Upper lobe of right lung (tissue), 1 donor: ENCODE measurements around the gene RBPJ. TPM values are rescaled to one million over a fixed set of nuclear protein-coding genes. Genes with fewer than 3 reads are reported as not detected.

ENCODE experiments used
- ATAC-seq: fragments of 200-7000 bp; cut with Tn5 transposase; one replicate; pipeline ENCODE4 v1.9.1; 2020; ENCODE audit warnings: mild to moderate bottlenecking, moderate library complexity
- DNase-seq: peaks from one replicate; pipeline ENCODE4 v3.0.0-alpha.2; 2020
- H3K27ac ChIP-seq: fragments of 200-600 bp; one replicate; pipeline ENCODE4 v1.8.0; 2022
- H3K27me3 ChIP-seq: fragments of 200-600 bp; one replicate; pipeline ENCODE4 v1.8.0; 2022; ENCODE audit warnings: mild to moderate bottlenecking
- H3K36me3 ChIP-seq: fragments of 200-600 bp; one replicate; pipeline ENCODE4 v1.8.0; 2022
- H3K4me1 ChIP-seq: fragments of 200-600 bp; one replicate; pipeline ENCODE4 v1.8.0; 2022
- H3K4me3 ChIP-seq: fragments of 200-600 bp; one replicate; pipeline ENCODE4 v1.8.0; 2022; ENCODE audit warnings: mild to moderate bottlenecking
- H3K9me3 ChIP-seq: fragments of 200-600 bp; one replicate; pipeline ENCODE4 v1.8.0; 2022
- intact Hi-C: fragments of 100-400 bp; cut with DNase I; formaldehyde crosslinking; loops from one replicate; pipeline ENCODE4 v1.11.0; 2022
- total RNA-seq: library from RNA; stranded (reverse); fragmentation: NEBNext Ultra II Directional; extraction: Animal tissue kit (Norgen Biotek cat#: 25700); gene quantifications from one replicate; pipeline ENCODE4 v1.2.1, GENCODE V29; 2021
- TF ChIP-seq, protein P1 (sequence below): fragments of 200-600 bp; IDR thresholded peaks from one replicate; pipeline ENCODE4 v1.8.0; 2022; ENCODE audit warnings: antibody characterized with exemption
- donor health status: DM: no; HTN: yes; CAD: no; lungs with severe emphysema.

RBPJ gene
- total RNA-seq, 1 donor from 2014 or later, result 86.2 TPM

DNA sequence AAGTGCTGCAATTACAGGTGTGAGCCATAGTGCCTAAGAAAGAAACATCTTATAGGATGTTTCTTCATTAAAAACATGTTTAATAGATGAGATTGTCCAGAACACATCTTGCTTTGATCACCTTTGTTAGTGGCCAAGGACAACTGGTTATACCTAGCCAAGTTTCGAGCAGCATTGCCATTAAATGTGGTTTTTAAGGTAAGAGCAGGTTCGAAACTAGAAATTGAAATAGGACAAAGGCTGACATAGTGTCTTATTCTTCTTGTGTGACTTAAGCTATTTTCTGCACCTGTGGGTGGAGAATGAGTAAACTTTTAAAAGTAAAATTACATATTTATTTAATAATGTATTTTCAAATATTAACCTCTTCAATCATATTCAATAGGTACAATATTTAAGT lies 59.0 kb downstream of the RBPJ start:
- Histone ChIP-seq H3K9me3 (no peaks in the 10 kb centered on the region), H3K4me3 (no peak overlapping the region), H3K27me3 (no peaks in the 10 kb centered on the region), H3K27ac (no peak overlapping the region), H3K36me3 (no peaks in the 10 kb centered on the region), H3K4me1 (peaks cover 23% of the 10 kb centered on the region)
- DNase-seq, result no peak
- intact Hi-C loops, result no loop called here
- ATAC-seq, result no peak
- TF ChIP-seq, protein P1, sequence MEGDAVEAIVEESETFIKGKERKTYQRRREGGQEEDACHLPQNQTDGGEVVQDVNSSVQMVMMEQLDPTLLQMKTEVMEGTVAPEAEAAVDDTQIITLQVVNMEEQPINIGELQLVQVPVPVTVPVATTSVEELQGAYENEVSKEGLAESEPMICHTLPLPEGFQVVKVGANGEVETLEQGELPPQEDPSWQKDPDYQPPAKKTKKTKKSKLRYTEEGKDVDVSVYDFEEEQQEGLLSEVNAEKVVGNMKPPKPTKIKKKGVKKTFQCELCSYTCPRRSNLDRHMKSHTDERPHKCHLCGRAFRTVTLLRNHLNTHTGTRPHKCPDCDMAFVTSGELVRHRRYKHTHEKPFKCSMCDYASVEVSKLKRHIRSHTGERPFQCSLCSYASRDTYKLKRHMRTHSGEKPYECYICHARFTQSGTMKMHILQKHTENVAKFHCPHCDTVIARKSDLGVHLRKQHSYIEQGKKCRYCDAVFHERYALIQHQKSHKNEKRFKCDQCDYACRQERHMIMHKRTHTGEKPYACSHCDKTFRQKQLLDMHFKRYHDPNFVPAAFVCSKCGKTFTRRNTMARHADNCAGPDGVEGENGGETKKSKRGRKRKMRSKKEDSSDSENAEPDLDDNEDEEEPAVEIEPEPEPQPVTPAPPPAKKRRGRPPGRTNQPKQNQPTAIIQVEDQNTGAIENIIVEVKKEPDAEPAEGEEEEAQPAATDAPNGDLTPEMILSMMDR, result no peak

DNA sequence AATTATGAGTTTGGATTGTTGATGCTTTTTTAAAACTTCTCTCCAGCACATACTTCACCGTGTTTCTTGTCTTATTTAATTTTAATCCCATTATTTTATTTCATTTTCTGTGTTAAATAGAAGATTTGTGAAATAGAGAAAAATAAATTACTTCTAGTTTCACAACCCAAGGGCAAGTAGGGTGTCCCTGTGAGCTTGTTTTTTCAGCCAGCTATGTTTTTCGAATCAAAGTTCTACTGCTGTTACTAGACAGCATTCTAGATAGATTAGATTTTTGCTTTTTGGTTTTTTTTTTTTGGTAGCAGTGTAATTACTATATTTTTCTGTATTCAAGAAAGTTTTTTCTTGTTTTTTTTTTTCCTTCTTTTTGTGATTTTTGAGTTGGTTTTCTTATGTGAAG lies 59.9 kb downstream of the RBPJ start:
- intact Hi-C loops, result no loop called here
- no peak for ATAC-seq
- TF ChIP-seq, protein P1, result no peak
- DNase-seq, result no peak
- H3K27ac ChIP-seq, result no peak overlapping the region
- no peak overlapping the region for H3K4me3 ChIP-seq
- H3K9me3 ChIP-seq, result no peaks in the 10 kb centered on the region
- peaks cover 27% of the 10 kb centered on the region for H3K4me1 ChIP-seq
- no peaks in the 10 kb centered on the region for H3K36me3 ChIP-seq
- H3K27me3 ChIP-seq, result no peaks in the 10 kb centered on the region

DNA sequence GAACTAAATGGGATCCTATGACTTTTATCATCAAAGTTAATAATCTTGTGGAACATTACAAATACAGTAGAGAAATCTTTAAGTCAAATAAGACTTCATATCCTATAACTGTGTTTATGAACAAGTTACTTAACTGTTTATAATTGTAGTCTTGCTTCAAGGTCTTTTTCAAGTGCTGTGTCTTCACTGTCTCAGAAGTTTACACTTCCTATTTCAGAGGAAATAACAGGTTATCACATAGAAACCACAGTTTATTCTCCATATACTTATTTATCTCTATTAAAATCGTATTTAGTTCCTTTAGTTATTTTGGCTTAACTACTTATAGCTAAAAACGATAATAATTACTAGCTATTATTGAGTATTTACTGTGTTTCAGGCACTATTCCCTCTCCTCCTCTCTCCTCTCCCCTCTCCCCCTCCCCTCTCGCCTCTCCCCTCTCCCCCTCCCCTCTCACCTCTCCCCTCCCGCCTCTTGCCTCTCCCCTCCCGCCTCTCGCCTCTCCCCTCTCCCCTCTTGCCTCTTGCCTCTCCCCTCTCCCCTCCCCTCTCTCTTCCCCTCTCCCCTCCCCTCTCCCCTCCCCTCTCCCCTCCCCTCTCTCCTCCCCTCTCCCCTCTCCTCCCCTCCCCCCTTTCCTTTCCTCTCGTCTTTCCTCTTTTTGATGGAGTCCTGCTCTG lies 63.7 kb downstream of the RBPJ start:
- ATAC-seq, result no peak
- Histone ChIP-seq H3K4me1 (peaks cover 9% of the 10 kb centered on the region), H3K4me3 (no peak overlapping the region), H3K27ac (no peak overlapping the region), H3K9me3 (no peaks in the 10 kb centered on the region), H3K27me3 (no peaks in the 10 kb centered on the region), H3K36me3 (peaks cover 27% of the 10 kb centered on the region)
- intact Hi-C loops, result no loop called here
- TF ChIP-seq, protein P1, result no peak
- DNase-seq, result no peak

DNA sequence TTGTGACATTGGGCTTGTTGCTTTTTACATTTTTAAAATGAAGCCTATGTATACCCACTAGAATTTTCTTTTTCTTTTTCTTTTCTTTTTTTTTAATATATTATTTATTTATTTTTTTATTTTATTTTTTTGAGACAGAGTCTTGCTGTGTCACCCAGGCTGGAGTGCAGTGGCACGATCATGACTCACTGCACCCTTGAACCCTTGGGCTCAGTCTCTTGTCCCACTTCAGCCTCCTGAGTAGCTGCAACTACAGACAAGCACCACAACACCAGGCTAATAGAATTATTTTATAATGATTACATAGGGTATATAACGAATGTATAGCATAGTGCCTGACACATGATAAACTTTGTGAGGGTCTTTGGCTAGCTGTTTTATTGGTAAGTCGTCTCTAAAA lies 64.9 kb downstream of the RBPJ start:
- TF ChIP-seq, protein P1, result no peak
- no peak for DNase-seq
- Histone ChIP-seq H3K9me3 (no peaks in the 10 kb centered on the region), H3K27ac (no peak overlapping the region), H3K27me3 (no peaks in the 10 kb centered on the region), H3K4me1 (peaks cover 9% of the 10 kb centered on the region), H3K4me3 (no peak overlapping the region), H3K36me3 (peaks cover 30% of the 10 kb centered on the region)
- intact Hi-C loops, result no loop called here
- no peak for ATAC-seq

DNA sequence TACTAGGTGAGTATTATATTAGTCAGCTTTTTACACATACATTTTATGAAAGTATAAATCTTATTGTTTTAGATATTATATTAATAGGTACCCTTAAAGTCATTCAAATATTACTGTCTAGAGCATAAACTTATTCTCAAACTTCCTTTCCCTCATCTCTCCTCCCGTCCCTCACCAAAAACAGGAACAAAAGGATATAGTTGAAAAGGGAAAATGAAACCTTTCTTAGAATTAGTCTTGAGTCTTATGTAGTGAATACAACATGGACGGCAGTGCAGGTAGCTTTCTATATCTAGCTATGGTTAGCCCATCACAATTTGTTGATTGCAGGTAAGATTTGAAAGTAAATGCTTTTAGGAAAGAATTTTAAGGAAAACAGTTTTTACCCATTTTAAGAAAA lies 65.6 kb downstream of the RBPJ start:
- DNase-seq, result no peak
- H3K27ac ChIP-seq, result no peak overlapping the region
- H3K9me3 ChIP-seq, result no peaks in the 10 kb centered on the region
- no peak overlapping the region for H3K4me3 ChIP-seq
- no peaks in the 10 kb centered on the region for H3K27me3 ChIP-seq
- TF ChIP-seq, protein P1, result no peak
- H3K36me3 ChIP-seq, result peaks cover 30% of the 10 kb centered on the region
- H3K4me1 ChIP-seq, result peaks cover 9% of the 10 kb centered on the region
- intact Hi-C loops, result no loop called here
- ATAC-seq, result no peak

DNA sequence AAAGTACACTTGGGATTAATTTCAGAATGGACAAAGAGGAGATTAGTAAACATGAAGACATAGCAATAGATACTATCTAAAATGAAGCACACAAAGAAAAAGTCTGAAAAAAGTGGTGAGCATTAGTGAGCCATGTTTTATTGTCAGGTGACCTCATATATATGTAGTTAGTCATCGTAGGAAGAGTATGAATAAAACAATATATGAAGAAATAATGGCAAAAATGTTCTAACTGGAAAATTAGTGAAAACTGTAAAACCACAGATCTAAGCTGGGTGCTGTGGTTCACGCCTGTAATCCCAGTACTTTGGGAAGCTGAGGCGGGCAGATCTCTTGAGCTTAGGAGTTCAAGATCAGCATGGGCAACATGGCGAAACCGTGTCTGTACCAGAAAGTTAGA lies 67.9 kb downstream of the RBPJ start:
- Histone ChIP-seq H3K27ac (no peak overlapping the region), H3K27me3 (no peaks in the 10 kb centered on the region), H3K36me3 (peaks cover 41% of the 10 kb centered on the region), H3K9me3 (no peaks in the 10 kb centered on the region), H3K4me3 (no peak overlapping the region), H3K4me1 (peaks cover 9% of the 10 kb centered on the region)
- ATAC-seq (no peak), DNase-seq (no peak)
- intact Hi-C loops, result no loop called here
- TF ChIP-seq, protein P1, result no peak
